Bone marrow (tissue), 2 donors: ENCODE data around the gene ATP4B.

ENCODE experiments used
- DNase-seq, 2 donors: peaks; one replicate each; lab custom pipeline; 2025; lab: John Stamatoyannopoulos, UW

Gene ATP4B

DNA sequence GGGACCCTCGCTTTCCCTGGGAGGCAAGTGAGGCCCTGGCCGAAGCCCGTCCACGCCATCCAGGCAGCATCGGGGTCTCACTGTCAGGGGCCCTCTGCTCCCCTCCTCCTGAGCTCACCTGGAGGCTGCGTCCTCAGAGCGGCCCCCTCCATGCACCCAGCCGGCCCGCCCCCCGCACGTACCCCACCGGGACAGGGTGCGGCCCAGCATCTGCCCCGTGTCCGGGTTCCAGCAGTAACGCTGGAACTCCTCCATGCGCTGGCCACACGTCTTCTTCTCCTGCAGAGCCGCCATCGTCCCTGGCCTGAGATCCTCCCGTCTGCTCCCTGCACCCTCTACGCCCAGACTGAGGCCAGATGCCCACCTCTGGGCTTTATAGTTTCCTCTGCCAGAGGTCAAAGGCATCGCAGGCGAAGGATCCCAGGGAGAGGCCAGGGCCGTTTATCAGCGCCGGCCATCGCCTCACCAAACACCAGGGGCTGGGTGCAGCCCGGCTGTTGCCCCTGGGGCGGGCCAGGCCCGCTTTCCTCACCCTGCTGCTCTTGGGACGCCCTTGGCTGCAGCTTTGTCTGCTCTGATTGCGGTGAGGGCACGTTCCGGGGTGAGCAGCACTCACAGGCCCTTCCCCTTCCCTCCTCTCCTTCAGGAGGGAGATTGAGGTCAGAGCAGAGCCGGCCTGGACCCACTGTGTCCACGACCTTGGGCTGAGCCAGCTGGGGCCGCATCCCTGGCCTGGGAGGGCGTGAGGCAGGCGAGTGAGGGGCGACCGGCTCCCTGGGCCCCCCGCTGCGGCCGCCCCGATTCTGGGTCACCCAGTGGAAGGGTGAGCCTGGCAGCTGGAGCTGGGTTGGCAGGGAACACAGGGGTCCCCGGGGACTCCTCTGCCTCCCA, at the start of gene ATP4B:
Gene ATP4B, minus strand, starts transcription at position 348 of the 891 bp plus-strand sequence. Its CDS starts 54 bp downstream, at position 294.
- DNase-seq: no peak

DNA sequence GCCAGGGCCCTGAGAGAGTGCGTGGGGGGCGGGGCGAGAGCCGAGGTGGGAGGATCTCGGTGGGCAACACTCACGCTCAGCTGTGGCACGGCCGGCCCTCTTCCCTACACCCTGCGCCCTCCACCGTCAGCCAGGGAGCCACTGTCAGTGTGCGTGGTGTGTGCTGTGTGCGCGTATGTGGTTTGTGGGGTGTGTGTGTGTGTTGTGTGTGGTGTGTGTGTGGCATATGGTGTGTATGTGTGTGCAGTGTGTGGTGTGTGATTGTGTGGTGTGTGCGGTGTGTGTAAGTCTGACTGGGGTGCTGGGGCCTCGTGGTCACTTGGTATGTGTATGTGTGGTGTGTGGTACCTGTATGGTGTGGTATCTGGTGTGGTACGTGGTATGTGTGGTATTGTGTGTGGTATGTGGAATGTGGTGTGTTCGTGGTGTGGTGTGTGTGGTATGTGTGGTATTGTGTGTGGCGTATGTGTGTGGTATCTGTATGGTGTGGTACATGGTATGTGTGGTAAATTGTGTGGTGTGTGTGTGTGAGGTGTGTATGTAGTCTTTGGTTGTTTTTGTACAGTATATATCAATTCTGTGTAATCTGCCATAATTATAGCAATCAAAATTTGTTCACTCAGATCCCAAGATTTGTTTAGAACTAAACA, 14.1 kb upstream of the ATP4B start:
- DNase-seq: no peak

DNA sequence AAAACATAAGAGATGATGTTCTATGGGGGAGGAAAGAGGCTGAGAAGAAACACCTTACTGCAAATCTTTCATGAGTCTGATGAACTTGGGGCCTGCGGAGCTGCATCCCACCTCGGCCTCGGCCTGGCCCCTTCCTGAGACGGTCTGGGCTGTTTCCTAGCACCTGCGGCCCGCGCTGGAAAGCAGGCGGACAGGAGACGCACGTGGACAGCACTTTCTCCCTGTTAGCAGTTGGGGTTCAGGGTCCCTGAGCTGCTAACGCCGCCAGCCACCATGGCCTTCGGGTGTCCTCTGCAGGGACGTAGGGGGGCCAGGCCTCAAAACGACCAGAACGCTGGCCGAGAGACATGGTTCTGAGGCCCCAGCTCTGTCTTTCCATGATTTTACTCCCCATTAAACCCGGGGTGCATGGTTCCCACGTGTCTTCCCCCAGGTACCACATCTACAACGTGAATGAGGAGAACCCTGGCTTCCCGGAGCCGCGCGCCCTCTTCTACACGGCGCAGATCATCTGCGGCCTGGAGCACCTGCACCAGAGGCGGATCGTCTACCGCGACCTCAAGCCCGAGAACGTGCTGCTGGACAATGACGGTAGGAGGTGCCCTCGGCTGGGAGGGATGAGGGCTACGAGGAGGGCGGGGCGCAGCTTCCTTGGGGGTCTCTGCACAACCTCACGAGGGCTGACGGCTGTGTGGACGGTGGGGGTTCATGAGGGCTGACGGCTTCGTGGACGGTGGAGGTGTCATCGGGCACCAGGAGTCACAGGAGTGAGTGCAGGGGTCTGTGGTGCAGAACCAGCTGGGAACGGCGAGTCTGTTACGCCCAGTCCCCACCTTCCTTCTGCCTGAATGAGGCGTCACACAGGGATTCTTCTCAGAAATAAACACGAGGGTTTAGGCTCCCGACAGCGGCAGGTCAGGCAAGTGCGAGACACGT, 13.3 kb upstream of the ATP4B start:
- DNase-seq: no peak

- no peak for DNase-seq
These were observed 12.5 kb upstream of the ATP4B start for GRCh38 chr13:113670541-113670940.

GRCh38 chr13:113669755-113670341, 11.8 kb upstream of the ATP4B start:
- DNase-seq: no peak

GRCh38 chr13:113669231-113669754, 11.3 kb upstream of the ATP4B start:
- DNase-seq: no peak

DNA sequence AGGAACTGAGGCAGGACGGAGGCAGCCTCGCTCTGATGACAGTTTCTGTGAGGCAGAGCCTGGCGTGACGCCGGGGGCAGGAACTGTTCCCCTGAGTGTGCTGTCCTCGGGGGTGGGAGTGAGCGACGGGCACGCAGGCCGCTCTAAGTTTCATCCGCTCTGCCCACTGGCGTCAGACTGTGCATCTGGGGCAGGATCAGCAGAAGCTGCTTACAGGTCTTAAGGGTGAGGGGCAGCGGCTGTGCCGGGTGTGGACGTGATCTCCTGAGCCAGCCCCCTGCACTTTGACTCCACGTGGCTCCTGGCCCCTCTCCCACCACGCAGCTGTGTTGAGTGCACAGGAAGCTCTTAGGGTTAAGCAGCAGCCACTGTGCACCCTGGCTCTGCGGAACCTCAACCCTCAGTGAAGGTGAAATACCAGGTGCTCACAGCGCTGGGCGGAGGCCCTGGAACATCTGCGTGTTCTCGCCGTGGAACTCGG, 10.5 kb upstream of the ATP4B start:
- DNase-seq: no peak

GRCh38 chr13:113667771-113668490, 9.9 kb upstream of the ATP4B start:
- no peak for DNase-seq

- no peak for DNase-seq
These were observed 9.1 kb upstream of the ATP4B start, which contains the start of gene GRK1 for GRCh38 chr13:113666951-113667701. GRK1 (plus strand) TSS chr13:113667219; CDS start chr13:113667387, 168 bp downstream.

DNA sequence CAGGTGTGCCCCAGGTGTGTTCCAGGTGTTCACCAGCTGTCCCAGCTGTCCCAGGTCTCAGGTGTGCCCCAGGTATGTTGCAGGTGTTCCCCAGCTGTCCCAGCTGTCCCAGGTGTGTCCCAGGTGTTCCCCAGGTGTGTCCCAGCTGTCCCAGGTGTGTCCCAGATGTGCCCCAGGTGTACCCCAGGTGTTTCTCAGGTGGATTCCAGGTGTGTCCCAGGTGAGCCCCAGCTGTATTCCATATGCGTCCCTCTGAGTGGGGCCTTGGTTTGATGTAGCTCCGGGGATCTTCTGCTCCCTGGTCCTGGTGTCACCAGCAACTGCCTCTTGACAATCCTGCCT, 8.3 kb upstream of the ATP4B start:
- DNase-seq: no peak

- DNase-seq: no peak
These were observed 7.8 kb upstream of the ATP4B start for GRCh38 chr13:113665597-113666328.

- no peak for DNase-seq
These were observed 7.0 kb upstream of the ATP4B start for GRCh38 chr13:113664751-113665596.

DNA sequence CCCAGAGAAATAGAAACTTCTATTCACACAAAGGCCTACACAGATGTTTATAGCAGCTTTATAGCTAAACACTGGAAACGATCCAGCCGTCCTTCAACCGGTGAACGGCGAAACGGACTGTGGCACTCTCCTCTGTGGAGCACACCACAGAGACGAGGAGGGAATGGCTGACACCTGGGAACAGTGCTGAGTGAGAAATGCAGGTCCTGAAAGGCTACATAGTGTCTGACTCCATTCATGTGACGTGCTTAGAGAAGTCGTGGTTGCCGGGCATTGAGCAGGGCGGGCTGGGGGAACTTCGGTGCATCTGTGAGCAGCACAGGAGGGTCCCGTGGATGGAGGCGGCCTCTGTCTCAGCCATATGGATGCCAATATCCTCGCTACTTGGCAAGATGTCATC, 5.9 kb upstream of the ATP4B start:
- no peak for DNase-seq

DNA sequence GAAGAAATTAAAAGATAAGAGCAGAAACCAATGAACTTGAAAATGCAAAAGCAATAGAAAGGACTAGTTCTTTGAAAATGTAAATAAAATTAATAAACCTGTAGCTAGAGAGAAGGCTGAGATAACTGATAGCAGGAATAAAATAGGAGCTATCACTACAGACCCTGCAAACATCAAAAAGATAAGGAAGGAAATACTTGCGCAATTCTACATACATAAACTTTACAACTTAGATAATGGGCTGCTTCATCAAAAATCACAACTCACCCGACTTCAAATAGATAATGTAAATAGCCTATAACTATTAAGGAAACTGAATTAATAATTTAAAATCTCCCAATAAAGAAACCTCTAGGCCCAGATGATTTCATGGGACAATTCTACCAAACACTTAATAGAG, 3.5 kb upstream of the ATP4B start:
- DNase-seq: no peak

DNA sequence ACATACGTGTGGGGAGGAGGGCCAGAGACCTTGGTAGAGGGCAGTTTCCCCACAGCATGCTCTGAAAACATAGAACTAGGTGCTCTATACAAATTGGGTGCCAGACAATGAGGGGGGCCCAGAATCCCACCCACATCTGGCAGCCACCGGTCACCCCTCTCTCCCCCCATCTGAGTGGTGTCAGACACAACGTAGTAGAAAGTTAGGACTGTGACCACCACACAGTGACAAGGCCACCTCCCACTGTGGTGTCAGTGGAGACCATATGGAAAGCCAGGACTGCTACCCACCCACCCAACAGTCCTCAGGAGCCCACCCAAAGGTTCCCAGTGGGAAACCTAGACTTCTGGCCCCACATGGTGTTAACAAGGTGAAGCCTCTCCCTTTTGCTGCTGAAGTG, 2.1 kb upstream of the ATP4B start:
- no peak for DNase-seq

- no peak for DNase-seq
These were observed 1.3 kb upstream of the ATP4B start for GRCh38 chr13:113659337-113659736.

DNA sequence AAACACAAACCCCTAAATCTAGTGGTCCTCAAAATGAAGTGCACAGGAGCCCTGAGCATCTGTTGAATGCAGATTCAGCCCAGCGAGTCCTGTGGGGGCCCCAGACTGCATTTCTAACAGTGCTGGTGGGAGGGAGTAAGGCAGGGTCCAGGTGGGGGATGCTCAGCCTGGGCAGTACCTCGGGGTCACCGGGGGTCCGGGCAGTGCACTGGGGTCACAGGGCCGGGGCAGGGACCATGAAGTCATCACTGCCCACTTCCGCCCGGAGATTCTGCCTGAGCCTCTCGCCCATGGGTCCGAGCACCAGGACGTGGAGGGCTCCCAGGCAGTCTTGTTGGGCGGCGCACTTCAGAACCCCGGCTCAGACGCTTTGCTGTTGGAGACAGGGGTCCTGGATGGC, 838 bp upstream of the ATP4B start:
- no peak for DNase-seq
